NT2/D1 (cell line): Measurements from ENCODE around the gene ZCCHC12.
"Not testable (repeated sequence)": the region's sequence is repeated elsewhere in the genome, so short reads cannot be mapped to it uniquely, and the experiment has no call there.

Experiments
- YY1 ChIP-seq: IDR thresholded peaks from 2 replicates; pipeline ENCODE4 v1.6.1; 2011; ENCODE audit not compliant: insufficient read length, insufficient read depth
- ZNF274 ChIP-seq: IDR thresholded peaks from 2 replicates; pipeline ENCODE4 v1.6.1; 2011; ENCODE audit warnings: mild to moderate bottlenecking, low read depth, low read length

DNA sequence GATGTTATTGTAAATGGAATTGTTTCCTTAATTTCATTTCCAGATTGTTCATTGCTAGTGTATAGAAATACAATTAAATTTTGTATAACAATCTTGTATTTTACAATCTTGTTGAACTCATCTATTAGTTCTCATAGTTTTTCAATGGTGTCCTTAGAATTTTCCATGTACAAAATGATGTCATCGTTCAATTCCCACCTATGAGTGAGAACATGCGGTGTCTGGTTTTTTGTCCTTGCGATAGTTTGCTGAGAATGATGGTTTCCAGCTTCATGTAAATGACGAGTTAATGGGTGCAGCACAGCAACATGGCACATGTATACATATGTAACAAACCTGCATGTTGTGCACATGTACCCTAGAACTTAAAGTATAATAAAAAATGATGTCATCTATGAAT lies 6.4 kb upstream of the ZCCHC12 start:
- not testable (repeated sequence) for TF ChIP-seq YY1, ZNF274
